ENCODE measurements around the gene CPVL.

- TF ChIP-seq POLR2AphosphoS5 (IDR thresholded peaks at IDR 0.05; ENCODE audit: low read depth, low read length) (no peak), POLR2A (IDR thresholded peaks at IDR 0.05; ENCODE audit: low read depth, low read length) (no peak), TAF1 (IDR thresholded peaks at IDR 0.05; ENCODE audit: borderline replicate concordance, low read depth, low read length) (no peak)
Measured at GRCh38 chr7:29043576-29043975, 102.8 kb downstream of the CPVL start.

Data from GM12892 (cell line).